GM15510 (cell line): ENCODE results near the gene RNF141.

Source experiments
- POLR2A ChIP-seq: IDR thresholded peaks from 3 replicates; pipeline ENCODE4 v1.6.1; 2011; ENCODE audit warnings: borderline replicate concordance; ENCODE audit not compliant: insufficient read length; ENCODE audit errors: extremely low read depth

The RNF141 gene

DNA sequence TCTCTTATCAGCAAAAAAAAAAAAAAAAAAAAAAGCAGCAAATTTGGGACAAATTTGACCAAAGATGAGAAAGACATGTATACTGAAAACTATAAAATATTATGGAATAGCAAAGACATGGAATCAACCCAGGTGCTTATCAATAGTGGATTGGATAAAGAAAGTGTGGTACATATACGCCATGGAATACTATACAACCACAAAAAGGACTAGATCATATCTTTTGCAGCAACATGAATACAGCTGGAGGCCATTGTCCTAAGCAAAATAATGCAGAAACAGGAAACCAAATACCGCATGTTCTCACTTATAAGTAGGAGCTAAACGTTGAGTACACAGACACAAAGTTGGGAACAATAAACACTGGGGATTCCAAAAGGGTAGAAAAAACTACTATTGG is 1.8 kb upstream of the RNF141 start:
- TF ChIP-seq POLR2A: no peak

DNA sequence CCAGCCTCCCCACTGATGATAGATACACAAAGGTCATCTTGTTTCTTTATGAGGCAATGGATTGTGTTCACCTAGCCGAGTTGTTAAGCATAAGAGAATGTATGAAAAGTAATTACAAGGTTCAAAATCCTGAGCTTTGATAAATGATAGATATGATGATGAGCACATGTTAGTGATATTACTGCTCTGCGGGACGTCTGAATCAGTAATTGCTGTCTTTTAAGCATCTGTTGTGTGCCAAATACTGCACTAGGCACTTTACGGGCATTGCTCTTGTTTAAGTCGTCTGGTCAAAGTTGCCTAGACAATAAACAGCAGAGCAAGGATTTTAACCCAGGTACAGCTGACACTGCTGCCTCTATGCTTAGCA is 559 bp upstream of the RNF141 start:
- TF ChIP-seq POLR2A: no peak

DNA sequence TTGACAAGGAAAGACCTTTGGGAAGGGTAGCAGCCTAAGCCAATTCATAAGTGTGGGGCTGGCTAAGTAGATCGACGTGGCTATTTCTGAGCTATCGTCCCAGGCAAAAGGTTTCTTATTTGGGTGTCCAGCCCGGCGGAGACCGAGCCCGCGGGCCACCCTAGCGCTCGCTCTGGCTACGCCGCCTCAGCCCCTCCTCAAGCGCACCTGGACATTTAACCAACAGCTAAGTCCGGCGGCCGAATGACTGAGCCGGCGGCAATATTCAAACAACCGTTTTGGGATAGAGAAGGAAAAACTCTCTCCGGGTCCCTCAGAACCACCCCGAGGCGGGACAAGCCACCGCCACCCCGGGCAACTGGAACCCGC is 457 bp downstream of the RNF141 start:
- no peak for TF ChIP-seq POLR2A

GRCh38 chr11:10539339-10539738 is 1.6 kb downstream of the RNF141 start:
- TF ChIP-seq POLR2A: no peak

DNA sequence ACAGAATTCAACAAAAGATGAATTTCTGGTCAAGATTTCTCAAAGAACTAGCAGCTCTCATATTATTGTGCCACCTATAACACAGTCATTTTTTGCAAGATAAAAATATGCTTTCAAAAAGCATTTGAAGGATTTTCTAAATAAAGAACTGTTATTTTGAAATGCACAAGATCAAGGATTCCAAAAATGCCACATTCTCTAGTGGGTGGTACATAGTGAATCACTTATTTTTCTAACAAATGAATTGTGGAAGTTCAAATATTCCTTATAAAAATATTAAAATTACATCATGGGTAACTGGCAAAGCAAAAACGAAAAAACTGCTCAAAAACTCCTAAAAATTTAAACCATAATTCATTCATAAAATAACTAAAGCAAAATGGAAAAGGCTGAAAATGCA is 2.1 kb downstream of the RNF141 start:
- TF ChIP-seq POLR2A: no peak

- no peak for TF ChIP-seq POLR2A
These were observed 3.4 kb downstream of the RNF141 start for GRCh38 chr11:10537600-10537999.

DNA sequence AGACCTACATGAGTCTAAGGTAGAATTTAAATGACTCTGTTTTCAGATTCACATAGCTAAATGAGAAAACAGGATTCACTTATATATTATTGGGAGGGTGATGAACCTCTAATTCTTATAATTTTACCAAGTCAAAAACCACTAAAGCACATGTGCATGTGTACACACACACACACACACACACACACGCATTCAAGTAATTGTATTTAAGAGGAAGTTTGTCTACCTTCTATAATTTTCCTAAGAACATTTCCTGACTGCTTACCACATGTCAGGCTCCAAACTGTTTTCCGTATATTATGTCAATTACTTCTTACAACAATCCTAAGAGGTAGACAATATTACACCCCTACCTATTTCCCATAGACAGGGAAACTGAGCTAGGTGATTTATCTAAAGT is 6.7 kb downstream of the RNF141 start:
- TF ChIP-seq POLR2A: no peak

GRCh38 chr11:10533323-10533722 is 7.7 kb downstream of the RNF141 start:
- TF ChIP-seq POLR2A: no peak

GRCh38 chr11:10532526-10532925 is 8.5 kb downstream of the RNF141 start:
- no peak for TF ChIP-seq POLR2A

- no peak for TF ChIP-seq POLR2A
These were observed 11.7 kb downstream of the RNF141 start for GRCh38 chr11:10529279-10529678.

GRCh38 chr11:10528121-10528520 is 12.9 kb downstream of the RNF141 start:
- no peak for TF ChIP-seq POLR2A

DNA sequence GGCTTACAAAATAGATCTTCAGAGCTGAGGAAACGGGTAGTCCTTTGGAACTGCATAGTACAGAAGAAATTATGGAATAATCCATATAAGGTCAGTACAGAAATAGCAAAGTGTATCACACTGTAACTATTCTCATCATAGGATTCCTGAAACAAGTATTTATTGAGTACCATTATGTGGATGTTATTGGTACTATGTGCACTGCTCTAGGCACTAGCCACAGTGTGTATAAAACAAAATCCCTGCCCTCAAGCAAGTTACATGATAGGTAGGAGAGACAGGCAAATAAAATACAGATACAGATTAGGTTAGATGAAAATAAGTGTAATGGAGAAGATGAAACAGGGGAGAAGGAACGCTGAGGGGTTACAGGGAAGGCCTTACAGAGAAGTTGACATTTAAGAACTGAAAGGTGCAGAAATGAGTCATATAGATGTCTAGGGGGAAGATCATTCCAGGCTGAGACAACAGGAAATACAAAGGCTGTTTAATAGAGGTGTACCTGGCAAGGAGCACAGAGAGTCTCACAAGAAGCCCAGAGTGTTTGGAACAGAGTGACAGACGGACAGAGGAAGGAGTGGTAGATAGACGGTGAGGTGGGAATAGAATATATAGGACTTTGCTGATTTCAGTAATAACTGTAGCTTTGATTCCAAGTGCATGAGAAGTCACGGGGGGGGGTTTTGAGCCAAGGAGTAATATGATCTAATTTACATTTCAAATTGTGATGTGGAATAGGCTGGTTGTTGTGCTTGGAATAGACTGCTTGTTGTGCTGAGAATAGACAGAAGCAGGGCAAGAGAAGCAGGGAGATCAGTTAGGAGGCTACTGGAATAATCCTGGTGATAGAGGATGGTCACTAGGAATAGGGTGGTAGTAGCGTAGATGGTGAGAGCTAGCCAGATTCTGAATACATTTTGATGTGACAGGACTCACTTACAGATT is 13.7 kb downstream of the RNF141 start:
- TF ChIP-seq POLR2A: no peak

GRCh38 chr11:10524471-10524870 is 16.5 kb downstream of the RNF141 start:
- TF ChIP-seq POLR2A: no peak

DNA sequence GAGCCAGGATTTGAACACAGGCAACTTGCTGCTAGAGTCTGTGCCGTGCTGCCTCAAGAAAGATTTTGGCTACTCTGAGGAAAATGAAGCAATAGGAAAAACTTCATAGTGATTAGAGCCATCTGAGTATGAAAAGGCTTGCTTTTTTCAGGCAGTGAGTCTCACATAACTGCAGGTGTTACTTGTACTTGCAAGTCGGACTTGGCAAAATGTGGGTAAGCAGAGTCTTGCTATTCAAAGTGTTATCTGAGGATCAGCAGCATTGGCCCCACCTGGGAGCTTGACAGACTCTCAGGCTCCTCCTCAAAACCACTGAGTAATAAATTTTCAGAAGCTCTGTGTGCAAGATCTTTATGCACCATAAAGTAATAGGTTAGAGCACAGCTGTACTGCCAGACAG is 18.1 kb downstream of the RNF141 start:
- no peak for TF ChIP-seq POLR2A

DNA sequence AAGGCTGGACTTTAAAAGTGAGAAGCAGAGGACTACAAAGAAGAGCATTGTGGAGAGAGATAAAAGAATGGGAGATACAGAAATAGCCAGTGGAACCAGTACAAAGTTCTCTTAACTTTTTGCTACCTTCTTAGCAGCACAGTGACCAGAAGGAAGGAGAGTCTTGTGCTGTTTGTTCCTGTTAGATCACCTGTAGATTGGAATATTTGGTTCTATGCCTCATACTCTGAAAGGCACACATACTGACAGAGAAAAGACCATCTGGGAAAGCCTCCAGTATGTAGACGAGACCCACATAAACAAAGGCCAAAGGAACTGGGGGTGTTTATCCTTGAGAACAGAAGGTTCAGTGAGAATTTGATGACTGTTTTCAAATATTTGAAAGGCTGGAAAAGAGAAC is 18.7 kb downstream of the RNF141 start:
- TF ChIP-seq POLR2A: no peak

- TF ChIP-seq POLR2A: no peak
These were observed 20.4 kb downstream of the RNF141 start for GRCh38 chr11:10520562-10520961.
